Liver (tissue), 9 donors: ENCODE data around the gene PCDHB5. TPM values are rescaled to one million over a fixed set of nuclear protein-coding genes. Genes with fewer than 3 reads are reported as not detected.
"Not testable (repeated sequence)": the region's sequence is repeated elsewhere in the genome, so short reads cannot be mapped to it uniquely, and the experiment has no call there.

ENCODE experiments used
- DNase-seq: peaks from one replicate; pipeline ENCODE4 v3.0.0-alpha.2; 2017; ENCODE audit warnings: low spot score
- H3K27ac ChIP-seq, 2 donors: one replicate each; pipeline ENCODE4 v1.7.0; 2013; ENCODE audit warnings: inconsistent platforms in 2 of 2, low read length in 2 of 2, control low read depth in 1 of 2, low read depth in 1 of 2, mild to moderate bottlenecking in 1 of 2
- H3K27me3 ChIP-seq, 4 donors: one replicate each; pipeline versions ENCODE4 v1.6.1 to v1.7.0; 2013; ENCODE audit warnings: low read length in 3 of 4, inconsistent platforms in 1 of 4, mild to moderate bottlenecking in 1 of 4, moderate library complexity in 1 of 4; ENCODE audit not compliant: control insufficient read depth in 4 of 4, insufficient read depth in 4 of 4
- H3K36me3 ChIP-seq, 4 donors: one replicate each; pipeline versions ENCODE4 v1.6.1 to v1.7.0; 2013; ENCODE audit warnings: low read length in 3 of 4, mild to moderate bottlenecking in 3 of 4, low read depth in 1 of 4, moderate library complexity in 1 of 4; ENCODE audit not compliant: control insufficient read depth in 4 of 4, insufficient read depth in 3 of 4
- H3K4me1 ChIP-seq, 4 donors: one replicate each; pipeline versions ENCODE4 v1.6.1 to v1.7.0; 2013; ENCODE audit warnings: low read length in 3 of 4, mild to moderate bottlenecking in 3 of 4, moderate library complexity in 1 of 4; ENCODE audit not compliant: control insufficient read depth in 4 of 4, insufficient read depth in 4 of 4
- H3K4me3 ChIP-seq, 3 donors: one replicate each; pipeline versions ENCODE4 v1.6.1 to v1.7.0; 2013; ENCODE audit warnings: low read length in 3 of 3, control low read depth in 1 of 3, low read depth in 1 of 3, mild to moderate bottlenecking in 1 of 3
- H3K9ac ChIP-seq, 2 donors: one replicate each; pipeline ENCODE4 v1.7.0; 2013; ENCODE audit warnings: low read length in 2 of 2, mild to moderate bottlenecking in 2 of 2, moderate library complexity in 2 of 2, control low read depth in 1 of 2, low read depth in 1 of 2
- H3K9me3 ChIP-seq, 4 donors: one replicate each; pipeline versions ENCODE4 v1.6.1 to v1.7.0; 2013; ENCODE audit warnings: low read length in 3 of 4; ENCODE audit not compliant: control insufficient read depth in 4 of 4
- FOXA1 ChIP-seq: IDR thresholded peaks from 2 replicates; pipeline ENCODE4 v1.6.1; 2016; ENCODE audit warnings: antibody characterized with exemption
- FOXA2 ChIP-seq: IDR thresholded peaks from 2 replicates; pipeline ENCODE4 v1.6.1; 2016; ENCODE audit warnings: antibody characterized with exemption
- HNF4G ChIP-seq: IDR thresholded peaks from 2 replicates; pipeline ENCODE4 v1.6.1; 2016; ENCODE audit warnings: antibody characterized with exemption
- JUND ChIP-seq, 2 donors: IDR thresholded peaks; 2 replicates each; pipeline ENCODE4 v1.6.1; 2016; ENCODE audit warnings: antibody characterized with exemption in 2 of 2
- RAD21 ChIP-seq, 2 donors: IDR thresholded peaks; 2 replicates each; pipeline ENCODE4 v1.6.1; 2016; ENCODE audit warnings: antibody characterized with exemption in 2 of 2, mild to moderate bottlenecking in 2 of 2
- REST ChIP-seq: IDR thresholded peaks from 2 replicates; pipeline ENCODE4 v1.6.1; 2016; ENCODE audit warnings: antibody characterized with exemption, mild to moderate bottlenecking
- RXRA ChIP-seq, 2 donors: IDR thresholded peaks; 2 replicates each; pipeline ENCODE4 v1.6.1; 2017 to 2018; ENCODE audit warnings: antibody characterized with exemption in 2 of 2, mild to moderate bottlenecking in 1 of 2
- SP1 ChIP-seq: IDR thresholded peaks from 2 replicates; pipeline ENCODE4 v1.6.1; 2018; ENCODE audit warnings: antibody characterized with exemption, mild to moderate bottlenecking
- YY1 ChIP-seq: IDR thresholded peaks from 2 replicates; pipeline ENCODE4 v1.6.1; 2016; ENCODE audit warnings: antibody characterized with exemption, mild to moderate bottlenecking
- ZBTB33 ChIP-seq: IDR thresholded peaks from 2 replicates; pipeline ENCODE4 v1.6.1; 2016; ENCODE audit warnings: antibody characterized with exemption
- WGBS: extraction: QIAGEN DNeasy Blood & Tissue Kit; methylation state at CpG from one replicate; pipeline ENCODE4 v1.1.7; 2013; 5-methylcytosine and 5-hydroxymethylcytosine counted together
- polyA plus RNA-seq, 2 donors: library from polyadenylated mRNA; stranded (reverse) in 1 of 2; unstranded in 1 of 2; fragments of 200-250 nt in 1 of 2; fragments of >200 nt in 1 of 2; fragmentation: Nextera tagmentation in 1 of 2; extraction: Ambion mirVana in 1 of 2; gene quantifications; one replicate each; pipeline versions ENCODE4 v1.2.1 to v1.2.3, GENCODE V29; 2013 to 2015
- total RNA-seq, 2 donors: library from RNA; depleted of rRNA; stranded (reverse); fragments of >200 nt; gene quantifications; one replicate each; pipeline ENCODE4 v1.2.3, GENCODE V29; 2014
- TF ChIP-seq, protein P1 (sequence below): IDR thresholded peaks from 2 replicates; pipeline ENCODE4 v1.6.1; 2016; ENCODE audit warnings: antibody characterized with exemption
- TF ChIP-seq, protein P2 (sequence below): fragments of 150-350 bp; IDR thresholded peaks from 2 replicates; pipeline ENCODE4 v1.5.1; 2017; ENCODE audit warnings: improper control_type of control experiment, low read depth, low read length; ENCODE audit not compliant: missing input control
- donor health status: healthy.
- donor health status: healthy.
- donor health status: healthy.
- donor health status: healthy.
- donor health status: healthy.

The PCDHB5 gene
- total and polyA plus RNA-seq, 4 donors = 0.17 to 0.42 (median 0.38) TPM

GRCh38 chr5:141095263-141095641, 39.8 kb upstream of the PCDHB5 start:
- Histone ChIP-seq H3K9ac (no peak overlapping the region), H3K27ac (no peak overlapping the region), H3K9me3 (peaks cover 16 to 67% (median 27%) of the 10 kb centered on the region in 4 donors), H3K36me3 (no peaks in the 10 kb centered on the region), H3K4me3 (peak overlapping the region in 2 of 3 donors; percentile 7 to 30), H3K4me1 (no peaks in the 10 kb centered on the region), H3K27me3 (peaks cover 0 to 12% (median 2%) of the 10 kb centered on the region in 4 donors)
- 38% methylated on average over 12 of the region's 12 CpGs for WGBS
- DNase-seq = no peak
- TF ChIP-seq, protein P1, sequence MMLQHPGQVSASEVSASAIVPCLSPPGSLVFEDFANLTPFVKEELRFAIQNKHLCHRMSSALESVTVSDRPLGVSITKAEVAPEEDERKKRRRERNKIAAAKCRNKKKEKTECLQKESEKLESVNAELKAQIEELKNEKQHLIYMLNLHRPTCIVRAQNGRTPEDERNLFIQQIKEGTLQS = no peak
- TF ChIP-seq JUND (IDR thresholded peaks at IDR 0.05) = no peak
- TF ChIP-seq SP1 = no peak
- TF ChIP-seq RAD21 (IDR thresholded peaks at IDR 0.05) = no peak
- TF ChIP-seq HNF4G = no peak
- no peak for TF ChIP-seq FOXA2

DNA sequence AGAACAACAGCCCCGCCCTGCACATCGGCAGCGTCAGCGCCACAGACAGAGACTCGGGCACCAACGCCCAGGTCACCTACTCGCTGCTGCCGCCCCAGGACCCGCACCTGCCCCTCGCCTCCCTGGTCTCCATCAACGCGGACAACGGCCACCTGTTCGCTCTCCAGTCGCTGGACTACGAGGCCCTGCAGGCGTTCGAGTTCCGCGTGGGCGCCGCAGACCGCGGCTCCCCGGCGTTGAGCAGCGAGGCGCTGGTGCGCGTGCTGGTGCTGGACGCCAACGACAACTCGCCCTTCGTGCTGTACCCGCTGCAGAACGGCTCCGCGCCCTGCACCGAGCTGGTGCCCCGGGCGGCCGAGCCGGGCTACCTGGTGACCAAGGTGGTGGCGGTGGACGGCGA, 38.8 kb upstream of the PCDHB5 start:
- peaks cover 20 to 71% (median 29%) of the 10 kb centered on the region in 4 donors for H3K9me3 ChIP-seq
- not testable (repeated sequence) for DNase-seq
- 31% methylated on average over 30 of the region's 46 CpGs for WGBS

DNA sequence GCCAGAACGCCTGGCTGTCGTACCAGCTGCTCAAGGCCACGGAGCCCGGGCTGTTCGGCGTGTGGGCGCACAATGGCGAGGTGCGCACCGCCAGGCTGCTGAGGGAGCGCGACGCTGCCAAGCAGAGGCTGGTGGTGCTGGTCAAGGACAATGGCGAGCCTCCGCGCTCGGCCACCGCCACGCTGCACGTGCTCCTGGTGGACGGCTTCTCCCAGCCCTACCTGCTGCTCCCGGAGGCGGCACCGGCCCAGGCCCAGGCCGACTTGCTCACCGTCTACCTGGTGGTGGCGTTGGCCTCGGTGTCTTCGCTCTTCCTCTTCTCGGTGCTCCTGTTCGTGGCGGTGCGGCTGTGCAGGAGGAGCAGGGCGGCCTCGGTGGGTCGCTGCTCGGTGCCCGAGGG, 38.4 kb upstream of the PCDHB5 start:
- H3K36me3 ChIP-seq, H3K4me3 ChIP-seq, H3K4me1 ChIP-seq, H3K9ac ChIP-seq, DNase-seq, H3K27ac ChIP-seq: not testable (repeated sequence)
- Histone ChIP-seq H3K9me3 (peaks cover 20 to 73% (median 31%) of the 10 kb centered on the region in 4 donors), H3K27me3 (peaks cover 0 to 12% (median 2%) of the 10 kb centered on the region in 4 donors)
- WGBS = 26% methylated on average over 32 of the region's 38 CpGs

More for the DNA sequence above, 38.8 kb upstream of the PCDHB5 start:
- H3K36me3 ChIP-seq, H3K9ac ChIP-seq, H3K27ac ChIP-seq, H3K4me1 ChIP-seq, H3K4me3 ChIP-seq: not testable (repeated sequence)
- peaks cover 0 to 12% (median 2%) of the 10 kb centered on the region in 4 donors for H3K27me3 ChIP-seq

- peaks cover 0 to 1% (median 0%) of the 10 kb centered on the region in 4 donors for H3K27me3 ChIP-seq
- no peak for DNase-seq
- TF ChIP-seq ZBTB33 (no peak), SP1 (no peak), FOXA1 (no peak), RAD21 (IDR thresholded peaks at IDR 0.05) (peak in 1 of 2 donors; percentile 17), YY1 (no peak), JUND (IDR thresholded peaks at IDR 0.05) (no peak), RXRA (IDR thresholded peaks at IDR 0.05) (no peak), REST (no peak)
- TF ChIP-seq, protein P2, sequence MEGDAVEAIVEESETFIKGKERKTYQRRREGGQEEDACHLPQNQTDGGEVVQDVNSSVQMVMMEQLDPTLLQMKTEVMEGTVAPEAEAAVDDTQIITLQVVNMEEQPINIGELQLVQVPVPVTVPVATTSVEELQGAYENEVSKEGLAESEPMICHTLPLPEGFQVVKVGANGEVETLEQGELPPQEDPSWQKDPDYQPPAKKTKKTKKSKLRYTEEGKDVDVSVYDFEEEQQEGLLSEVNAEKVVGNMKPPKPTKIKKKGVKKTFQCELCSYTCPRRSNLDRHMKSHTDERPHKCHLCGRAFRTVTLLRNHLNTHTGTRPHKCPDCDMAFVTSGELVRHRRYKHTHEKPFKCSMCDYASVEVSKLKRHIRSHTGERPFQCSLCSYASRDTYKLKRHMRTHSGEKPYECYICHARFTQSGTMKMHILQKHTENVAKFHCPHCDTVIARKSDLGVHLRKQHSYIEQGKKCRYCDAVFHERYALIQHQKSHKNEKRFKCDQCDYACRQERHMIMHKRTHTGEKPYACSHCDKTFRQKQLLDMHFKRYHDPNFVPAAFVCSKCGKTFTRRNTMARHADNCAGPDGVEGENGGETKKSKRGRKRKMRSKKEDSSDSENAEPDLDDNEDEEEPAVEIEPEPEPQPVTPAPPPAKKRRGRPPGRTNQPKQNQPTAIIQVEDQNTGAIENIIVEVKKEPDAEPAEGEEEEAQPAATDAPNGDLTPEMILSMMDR = peak; percentile 1
- no peaks in the 10 kb centered on the region for H3K4me1 ChIP-seq
- H3K36me3 ChIP-seq = no peaks in the 10 kb centered on the region
- H3K9me3 ChIP-seq = peaks cover 16 to 43% (median 19%) of the 10 kb centered on the region in 4 donors
- no peak within 1 kb of the TSS for H3K27ac ChIP-seq
- 17% methylated on average over 19 of the region's 19 CpGs for WGBS
- H3K9ac ChIP-seq = no peak within 1 kb of the TSS
- H3K4me3 ChIP-seq = peak within 1 kb of the TSS in 2 of 3 donors; percentile 7 to 25
Observed at GRCh38 chr5:141100243-141100805, 34.7 kb upstream of the PCDHB5 start, which contains the start of gene PCDHB3. Gene PCDHB3 (plus strand): TSS chr5:141100473. CDS start chr5:141100650, 177 bp downstream.
